A549 (cell line): Measurements from ENCODE around the gene BTBD18. TPM values are rescaled to one million over a fixed set of nuclear protein-coding genes. Genes with fewer than 3 reads are reported as not detected.

Experiments used
- ATAC-seq, 2 experiments: fragments of 200-7000 bp in 1 of 2; fragments of >200 bp in 1 of 2; cut with Nextera tagmentation in 1 of 2; cut with Tn5 transposase in 1 of 2; 3 replicates each; pipeline versions ENCODE4 v1.8.0 to v1.9.1; 2018 to 2020; ENCODE audit warnings: mild to moderate bottlenecking in 1 of 2, moderate library complexity in 1 of 2
- CTCF ChIA-PET: fragments of 300-600 bp; sonication (Branson Sonifier 250); formaldehyde crosslinking; extraction: SDS; loops from one replicate; lab custom pipeline; 2021; ENCODE audit warnings: antibody characterized with exemption, inconsistent platforms; lab: Yijun Ruan, JAX
- POLR2A ChIA-PET: fragments of 350-600 bp; formaldehyde crosslinking; extraction: SDS; loops from one replicate; lab custom pipeline; 2021; ENCODE audit warnings: antibody characterized with exemption, inconsistent platforms; lab: Yijun Ruan, JAX
- DNase-seq, 2 experiments: peaks; one replicate each; pipeline versions ENCODE4 v3.0.0 to v3.0.0-alpha.2; 2011 to 2016; ENCODE audit warnings: low read depth in 1 of 2, low spot score in 1 of 2
- FAIRE-seq: peaks from 2 replicates; lab custom pipeline; 2011; peaks lifted over from hg19 to GRCh38; lab: Jason Lieb, UNC
- H3K27ac ChIP-seq, 2 experiments: fragments of >200 bp; sonication (Bioruptor Twin); formaldehyde crosslinking; 3 replicates each; pipeline ENCODE4 v1.5.1; 2016 to 2017
- H3K4me1 ChIP-seq: fragments of >200 bp; sonication (Bioruptor Twin); formaldehyde crosslinking; 3 replicates; pipeline ENCODE4 v1.6.1; 2016
- H3K4me2 ChIP-seq: fragments of >200 bp; sonication (Bioruptor Twin); formaldehyde crosslinking; 3 replicates; pipeline ENCODE4 v1.6.1; 2016
- H3K4me3 ChIP-seq: fragments of >200 bp; sonication (Bioruptor Twin); formaldehyde crosslinking; 3 replicates; pipeline ENCODE4 v1.5.1; 2016
- H3K9me3 ChIP-seq: fragments of >200 bp; sonication (Bioruptor Twin); formaldehyde crosslinking; 3 replicates; pipeline ENCODE4 v1.6.1; 2016
- BCL3 ChIP-seq: fragments of >200 bp; sonication (Bioruptor Twin); formaldehyde crosslinking; IDR thresholded peaks from 3 replicates; pipeline ENCODE4 v1.6.1; 2016
- CBX2 ChIP-seq: fragments of 200-600 bp; sonication (generic); IDR thresholded peaks from 2 replicates; pipeline ENCODE4 v1.6.1; 2016; ENCODE audit warnings: low read depth, mild to moderate bottlenecking, borderline replicate concordance
- CHD2 ChIP-seq: fragments of 150-350 bp; IDR thresholded peaks from 2 replicates; pipeline ENCODE4 v1.6.1; 2014; ENCODE audit warnings: low read length; ENCODE audit not compliant: partially characterized antibody
- CTCF ChIP-seq: fragments of >200 bp; sonication (Bioruptor Twin); formaldehyde crosslinking; IDR thresholded peaks from 3 replicates; pipeline ENCODE4 v1.5.1; 2016
- EHF ChIP-seq: fragments of 250-450 bp; sonication (Bioruptor Pico); IDR thresholded peaks from 2 replicates; pipeline ENCODE4 v1.5.0; 2020; ENCODE audit warnings: mild to moderate bottlenecking
- FOSB ChIP-seq: fragments of 250-450 bp; sonication (Bioruptor Pico); IDR thresholded peaks from 2 replicates; pipeline ENCODE4 v1.5.0; 2020; ENCODE audit warnings: mild to moderate bottlenecking, moderate library complexity
- HOXB5 ChIP-seq: fragments of 250-450 bp; sonication (Bioruptor Pico); IDR thresholded peaks from 2 replicates; pipeline ENCODE4 v1.5.0; 2020; ENCODE audit warnings: mild to moderate bottlenecking, moderate library complexity
- MYC ChIP-seq: IDR thresholded peaks from 2 replicates; pipeline ENCODE4 v1.6.1; 2012; ENCODE audit warnings: mild to moderate bottlenecking, inconsistent platforms, low read length, improper control_type of control experiment, borderline replicate concordance
- POLR2AphosphoS2 ChIP-seq: conservative IDR thresholded peaks from 2 replicates; pipeline ENCODE4 v1.6.1; 2012; ENCODE audit warnings: low read length, improper control_type of control experiment, inconsistent platforms
- RARB ChIP-seq: fragments of 250-450 bp; sonication (Bioruptor Pico); IDR thresholded peaks from 2 replicates; pipeline ENCODE4 v1.8.0; 2021; ENCODE audit warnings: mild to moderate bottlenecking, moderate library complexity
- RCOR1 ChIP-seq: fragments of 150-350 bp; IDR thresholded peaks from 2 replicates; pipeline ENCODE4 v1.6.1; 2014; ENCODE audit warnings: antibody characterized with exemption, low read length, low read depth
- SMC3 ChIP-seq: fragments of >200 bp; sonication (Bioruptor Twin); formaldehyde crosslinking; IDR thresholded peaks from 3 replicates; pipeline ENCODE4 v1.6.1; 2018; ENCODE audit warnings: inconsistent platforms
- TFCP2L1 ChIP-seq: fragments of 250-450 bp; sonication (Bioruptor Pico); IDR thresholded peaks from 2 replicates; pipeline ENCODE4 v1.5.0; 2021; ENCODE audit warnings: mild to moderate bottlenecking
- ZFP36 ChIP-seq: fragments of 450-650 bp; IDR thresholded peaks from 2 replicates; pipeline ENCODE4 v1.6.1; 2014; ENCODE audit warnings: borderline replicate concordance; ENCODE audit not compliant: partially characterized antibody
- ZSCAN20 ChIP-seq: fragments of 250-450 bp; sonication (Bioruptor Pico); IDR thresholded peaks from 2 replicates; pipeline ENCODE4 v1.8.0; 2022; ENCODE audit warnings: mild to moderate bottlenecking, moderate library complexity
- WGBS: methylation state at CpG from one replicate; pipeline ENCODE4 v1.1.6; 2017; ENCODE audit errors: missing lambda C conversion rate; 5-methylcytosine and 5-hydroxymethylcytosine counted together
- polyA plus RNA-seq, 4 experiments: library from polyadenylated mRNA; depleted of rRNA in 3 of 4; stranded (reverse); fragments of >200 nt; fragmentation: RNase III in 1 of 4; extraction: RNeasy Plus Mini Kit Qiagen cat#74134 plus additional on column Dnase treatment in 1 of 4; gene quantifications; 2 replicates in 3 of 4; 3 replicates in 1 of 4; pipeline ENCODE4 v1.2.3, GENCODE V29; 2011 to 2017
- TF ChIP-seq, protein P1 (sequence below): IDR thresholded peaks from 2 replicates; pipeline ENCODE4 v1.6.1; 2012
- TF ChIP-seq, protein P2 (sequence below): IDR thresholded peaks from 2 replicates; pipeline ENCODE4 v1.6.1; 2012
- TF ChIP-seq, protein P3 (sequence below): IDR thresholded peaks from 2 replicates; pipeline ENCODE4 v1.6.1; 2012; ENCODE audit warnings: low read depth, borderline replicate concordance

The BTBD18 gene
- polyA plus RNA-seq, 2 of the 4 experiments (the other 2 are of a cell fraction) = not detected

DNA sequence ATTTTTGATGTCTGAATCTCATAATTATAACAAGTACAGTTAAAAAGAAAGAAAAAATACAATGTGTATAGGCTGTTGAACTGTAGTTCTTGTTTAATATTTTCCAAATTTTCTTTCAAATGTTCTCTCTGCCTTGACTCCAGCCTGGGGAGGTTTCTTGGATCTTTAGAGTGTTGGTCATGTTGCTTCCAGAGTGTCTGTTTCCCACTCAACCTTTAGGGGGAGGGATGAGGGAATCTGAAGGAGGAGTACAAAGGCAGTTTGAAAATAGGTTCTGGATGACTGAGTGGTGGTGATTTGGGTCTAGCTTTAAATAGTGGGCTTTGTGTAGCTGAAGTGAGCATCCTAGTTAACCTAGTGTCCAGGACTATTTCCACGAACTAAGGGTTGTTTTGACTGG is 11.9 kb upstream of the BTBD18 start (continued):
- TF ChIP-seq MYC (no peak), RARB (CRISPR knock-in tag) (no peak), FOSB (CRISPR knock-in tag) (0 out of 2 replicates have a peak, but pooled peaks have one; percentile 34)

DNA sequence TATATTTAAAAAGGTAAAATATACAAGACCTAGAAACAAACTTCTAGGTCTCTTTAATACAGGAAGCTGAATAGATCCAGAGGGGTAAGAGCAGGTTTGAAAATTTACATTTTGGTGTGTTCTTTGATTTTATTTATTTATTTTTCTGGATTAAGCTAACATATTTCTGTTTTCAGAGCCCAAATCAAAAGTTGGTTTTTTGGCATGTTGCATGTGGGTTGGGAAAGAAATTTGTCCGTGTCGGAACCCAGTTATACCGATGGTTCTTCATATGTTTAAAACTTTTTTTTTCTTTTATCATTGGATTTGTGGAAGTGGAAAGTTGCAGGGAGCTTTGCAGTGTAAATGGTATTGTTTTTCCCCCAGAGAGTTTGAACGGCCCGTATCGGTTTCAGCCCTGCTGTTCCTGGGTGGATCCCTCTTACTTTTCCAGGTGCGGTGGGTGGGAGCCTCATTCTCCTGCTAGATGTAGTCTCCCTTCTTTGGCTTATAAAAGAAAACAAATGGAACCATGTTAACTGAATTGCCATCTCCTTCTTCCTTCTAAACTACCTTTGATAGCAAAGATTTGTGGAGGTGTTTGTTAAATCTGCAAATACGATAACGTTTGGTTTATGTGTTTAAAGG is 10.7 kb upstream of the BTBD18 start:
- H3K4me3 ChIP-seq = peak overlapping the region; percentile 73
- H3K27ac ChIP-seq = peak overlapping the region; percentile 91 to 97
- TF ChIP-seq ZSCAN20 (CRISPR knock-in tag) = no peak
- TF ChIP-seq SMC3 = no peak
- TF ChIP-seq CHD2 = no peak
- TF ChIP-seq, protein P1, sequence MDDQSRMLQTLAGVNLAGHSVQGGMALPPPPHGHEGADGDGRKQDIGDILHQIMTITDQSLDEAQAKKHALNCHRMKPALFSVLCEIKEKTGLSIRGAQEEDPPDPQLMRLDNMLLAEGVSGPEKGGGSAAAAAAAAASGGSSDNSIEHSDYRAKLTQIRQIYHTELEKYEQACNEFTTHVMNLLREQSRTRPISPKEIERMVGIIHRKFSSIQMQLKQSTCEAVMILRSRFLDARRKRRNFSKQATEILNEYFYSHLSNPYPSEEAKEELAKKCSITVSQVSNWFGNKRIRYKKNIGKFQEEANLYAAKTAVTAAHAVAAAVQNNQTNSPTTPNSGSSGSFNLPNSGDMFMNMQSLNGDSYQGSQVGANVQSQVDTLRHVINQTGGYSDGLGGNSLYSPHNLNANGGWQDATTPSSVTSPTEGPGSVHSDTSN = no peak
- TF ChIP-seq, protein P2, sequence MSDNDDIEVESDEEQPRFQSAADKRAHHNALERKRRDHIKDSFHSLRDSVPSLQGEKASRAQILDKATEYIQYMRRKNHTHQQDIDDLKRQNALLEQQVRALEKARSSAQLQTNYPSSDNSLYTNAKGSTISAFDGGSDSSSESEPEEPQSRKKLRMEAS = no peak
- no peak for TF ChIP-seq CTCF
- TF ChIP-seq ZFP36 = no peak
- TF ChIP-seq, protein P3, sequence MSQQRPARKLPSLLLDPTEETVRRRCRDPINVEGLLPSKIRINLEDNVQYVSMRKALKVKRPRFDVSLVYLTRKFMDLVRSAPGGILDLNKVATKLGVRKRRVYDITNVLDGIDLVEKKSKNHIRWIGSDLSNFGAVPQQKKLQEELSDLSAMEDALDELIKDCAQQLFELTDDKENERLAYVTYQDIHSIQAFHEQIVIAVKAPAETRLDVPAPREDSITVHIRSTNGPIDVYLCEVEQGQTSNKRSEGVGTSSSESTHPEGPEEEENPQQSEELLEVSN = no peak
- TF ChIP-seq RCOR1 = no peak
- TF ChIP-seq EHF (CRISPR knock-in tag) = no peak
- TF ChIP-seq TFCP2L1 (CRISPR knock-in tag) = no peak
- TF ChIP-seq CBX2 = no peak
- no peak for TF ChIP-seq POLR2AphosphoS2
- no peak for TF ChIP-seq BCL3
- no peak for TF ChIP-seq HOXB5
- WGBS = under 1% methylated on average over 9 of the region's 9 CpGs
- ATAC-seq = no peak
- DNase-seq = peak in 1 of 2 experiments; percentile 31
- H3K4me2 ChIP-seq = peak overlapping the region; percentile 89
- FAIRE-seq = no peak
- peaks cover 22% of the 10 kb centered on the region for H3K4me1 ChIP-seq
- no peaks in the 10 kb centered on the region for H3K9me3 ChIP-seq
- POLR2A ChIA-PET = interaction anchor here (1.7 to 3.0 kb wide), 4 partner anchors 11 to 39 kb away, joined by 17 to 28 read pairs (median 22); partner anchors contain the start of genes BTBD18 and SELENOH
- CTCF ChIA-PET = interaction anchor here (1.0 to 12.4 kb wide), 6 partner anchors 10 to 44 kb away, joined by 3 to 216 read pairs (median 8); partner anchors contain the start of gene BTBD18
